Activated T-cell treated with anti-CD3 and anti-CD28 coated beads for 1 hour (primary cell): ENCODE data around the gene CHODL.

ENCODE experiments used
- DNase-seq: peaks from one replicate; pipeline ENCODE4 v3.0.0-alpha.2; 2020; ENCODE audit warnings: low read depth

Gene CHODL

DNA sequence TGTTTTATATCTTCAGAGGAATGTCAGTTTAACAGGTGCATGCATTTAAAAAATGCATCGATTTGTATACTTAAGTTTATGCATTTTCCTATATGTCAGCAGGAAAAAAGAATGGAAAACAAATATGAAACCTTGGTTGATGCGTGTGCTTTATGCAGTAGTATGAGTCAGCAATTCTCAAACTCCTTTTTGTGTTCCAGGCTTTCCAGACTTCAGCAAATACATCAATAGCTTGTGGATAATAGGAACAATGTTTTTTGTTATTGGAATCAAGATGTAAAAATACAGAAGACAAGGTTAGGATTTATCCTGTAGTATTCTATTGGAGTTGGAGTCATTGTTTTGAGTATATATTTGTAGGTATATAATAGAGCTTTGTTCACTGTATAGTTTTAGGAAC lies 45.2 kb downstream of the CHODL start:
- no peak for DNase-seq

DNA sequence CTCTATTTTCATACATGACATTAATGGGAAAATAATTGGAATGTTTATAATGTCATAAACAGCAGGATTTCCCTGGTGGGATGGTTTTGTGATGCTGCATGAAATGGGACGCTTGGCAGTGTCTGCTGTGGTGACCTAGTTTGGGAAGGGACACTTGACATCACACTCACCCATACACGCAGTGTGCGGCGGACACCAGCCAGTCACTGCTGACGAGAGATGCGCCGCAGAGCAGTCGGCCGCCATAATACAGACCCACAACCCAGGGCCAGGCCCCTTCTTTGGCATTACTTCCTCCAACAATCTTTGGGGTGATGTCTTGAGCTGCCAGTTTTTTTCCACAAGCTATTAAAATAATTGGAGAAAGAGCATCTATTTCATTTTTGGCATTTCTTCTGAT lies 49.5 kb downstream of the CHODL start:
- no peak for DNase-seq

DNA sequence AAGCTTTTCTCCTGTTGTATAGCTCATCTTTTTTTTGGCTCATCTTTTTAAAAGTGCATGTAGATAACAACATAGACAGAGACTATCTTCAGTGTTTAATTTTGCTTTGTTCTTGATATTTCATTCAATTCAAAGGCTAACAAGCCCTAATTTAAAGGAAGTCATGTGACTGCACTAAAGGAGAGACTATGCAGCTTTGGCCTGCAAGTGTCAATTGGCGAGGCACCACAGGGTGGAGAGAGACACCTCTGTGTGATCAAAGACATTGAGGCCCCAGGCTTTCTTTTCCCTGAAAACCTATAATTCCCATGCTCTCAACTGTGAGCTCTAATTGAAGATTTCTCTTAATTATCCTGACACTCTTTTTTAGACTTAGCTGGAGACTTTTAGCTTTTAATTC lies 53.6 kb downstream of the CHODL start:
- DNase-seq = no peak
